ENCODE measurements around the gene KXD1. TPM values are rescaled to one million over a fixed set of nuclear protein-coding genes. Genes with fewer than 3 reads are reported as not detected.

Gene KXD1
- total RNA-seq, 1 experiment from 2014 or later: 138 TPM

- no peak within 1 kb of the TSS for H2AFZ ChIP-seq (ENCODE audit: low read length)
Observed at GRCh38 chr19:18612772-18613588, 55.3 kb downstream of the KXD1 start, which contains the start of gene TMEM59L. TMEM59L (plus strand) TSS chr19:18612870; CDS start chr19:18612959, 89 bp downstream.

More at GRCh38 chr19:18612772-18613588, 55.3 kb downstream of the KXD1 start, which contains the start of gene TMEM59L:
- H3K27me3 ChIP-seq (ENCODE audit: insufficient read depth, low read length): peaks cover 59% of the 10 kb centered on the region
- H3K23me2 ChIP-seq (ENCODE audit: insufficient read length, low read depth, low read length, poor library complexity, severe bottlenecking): peaks cover 27% of the 10 kb centered on the region
- no peak within 1 kb of the TSS for H3K9ac ChIP-seq (ENCODE audit: extremely low read depth, insufficient read length, low read length)
- H3K79me1 ChIP-seq (ENCODE audit: insufficient read depth, low read depth, low read length, poor library complexity, severe bottlenecking): no peaks in the 10 kb centered on the region
- Mint-ChIP-seq H3K27ac (no peak within 1 kb of the TSS), H3K9me3 (peaks cover 6 to 7% of the 10 kb centered on the region in 2 experiments), H3K36me3 (ENCODE audit: insufficient read depth in 1 of 3, low read depth in 3 of 3) (peaks cover 0 to 7% (median 4%) of the 10 kb centered on the region in 3 experiments; a peak in 5 of 7 replicates), H3K4me3 (peak within 1 kb of the TSS; percentile 64 to 88), H3K4me1 (peaks cover 39 to 48% of the 10 kb centered on the region in 2 experiments), H3K27me3 (ENCODE audit: low read depth) (peaks cover 92% of the 10 kb centered on the region)
- no peak within 1 kb of the TSS for H4K5ac ChIP-seq (ENCODE audit: insufficient read length, low read depth, low read length)
- no peak within 1 kb of the TSS for H3K56ac ChIP-seq (ENCODE audit: insufficient read length, low read depth, low read length)
- TF ChIP-seq CTCF (conservative IDR thresholded peaks at IDR 0.05): no peak
- no peak within 1 kb of the TSS for H3K4ac ChIP-seq (ENCODE audit: low read depth, low read length)
- no peak within 1 kb of the TSS for H3K18ac ChIP-seq (ENCODE audit: insufficient read length, low read depth, low read length)
- H2BK20ac ChIP-seq (ENCODE audit: low read depth, low read length, poor library complexity, severe bottlenecking): no peak within 1 kb of the TSS
- no peak for DNase-seq
- H3K23ac ChIP-seq (ENCODE audit: insufficient read length, low read depth, low read length): no peak within 1 kb of the TSS
- no peak within 1 kb of the TSS for H2BK120ac ChIP-seq (ENCODE audit: low read depth, low read length, poor library complexity, severe bottlenecking)
- no CpG with 5 or more reads among the region's 70 CpGs for WGBS (ENCODE audit: extremely low coverage, insufficient read length, low lambda C conversion rate)
- H4K8ac ChIP-seq (replicated peaks; ENCODE audit: insufficient read length, low read depth, low read length): no peak within 1 kb of the TSS
- H3K4me1 ChIP-seq (ENCODE audit: insufficient read depth, low read length): peaks cover 17% of the 10 kb centered on the region
- no peaks in the 10 kb centered on the region for H3K9me3 ChIP-seq (ENCODE audit: control insufficient read depth, low read depth, low read length)
- H2AK5ac ChIP-seq (ENCODE audit: insufficient read length, low read length): no peak within 1 kb of the TSS
- H4K20me1 ChIP-seq (ENCODE audit: control insufficient read depth, insufficient read depth, insufficient read length): no peaks in the 10 kb centered on the region
- no peak within 1 kb of the TSS; the same call in 1 of the 2 replicates for H3K14ac ChIP-seq (ENCODE audit: insufficient read depth, low read length)
- no peak within 1 kb of the TSS for H2BK15ac ChIP-seq (ENCODE audit: low read depth, low read length)
- no peak within 1 kb of the TSS for H3T11ph ChIP-seq (ENCODE audit: low read length)
- H3K27ac ChIP-seq (ENCODE audit: insufficient read length, low read depth, low read length): no peak within 1 kb of the TSS
- H2BK12ac ChIP-seq (ENCODE audit: insufficient read length, low read depth, low read length): no peak within 1 kb of the TSS
- H4K91ac ChIP-seq (ENCODE audit: insufficient read length, low read depth, low read length): no peak within 1 kb of the TSS
- no peak within 1 kb of the TSS for H2BK5ac ChIP-seq (ENCODE audit: insufficient read length, low read length)
- no peaks in the 10 kb centered on the region for H3K79me2 ChIP-seq (ENCODE audit: insufficient read depth, low read length)
- H3K4me2 ChIP-seq (ENCODE audit: insufficient read depth, insufficient read length, low read length): peak within 1 kb of the TSS; percentile 44
